HG02884 (cell line): Measurements from ENCODE around the gene ATG4D.
"Not testable (repeated sequence)": the region's sequence is repeated elsewhere in the genome, so short reads cannot be mapped to it uniquely, and the experiment has no call there.

Experiments
- ATAC-seq: cut with Tn5 transposase; IDR thresholded peaks from one replicate; pipeline ENCODE4 v1.9.1; 2021; ENCODE audit warnings: mild to moderate bottlenecking, moderate library complexity; ENCODE audit not compliant: unreplicated experiment

The ATG4D gene

DNA sequence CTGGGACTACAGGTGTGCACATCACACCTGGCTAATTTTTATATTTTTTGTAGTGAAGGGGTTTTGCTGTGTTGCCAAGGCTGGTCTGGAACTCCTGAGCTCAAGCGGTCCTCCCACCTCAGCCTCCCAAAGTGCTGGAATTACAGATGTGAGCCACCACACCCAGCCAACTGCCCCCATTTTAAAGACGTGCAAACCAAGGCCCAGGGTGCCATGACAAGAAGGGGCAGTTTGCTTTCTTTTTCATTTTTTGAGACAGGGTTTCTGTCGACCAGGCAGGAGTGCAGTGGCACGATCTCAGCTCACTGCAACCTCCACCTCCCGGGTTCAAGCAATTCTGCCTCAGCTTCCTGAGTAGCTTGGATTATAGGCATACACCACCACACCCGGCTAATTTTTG, 30.1 kb downstream of the ATG4D start:
- not testable (repeated sequence) for ATAC-seq

DNA sequence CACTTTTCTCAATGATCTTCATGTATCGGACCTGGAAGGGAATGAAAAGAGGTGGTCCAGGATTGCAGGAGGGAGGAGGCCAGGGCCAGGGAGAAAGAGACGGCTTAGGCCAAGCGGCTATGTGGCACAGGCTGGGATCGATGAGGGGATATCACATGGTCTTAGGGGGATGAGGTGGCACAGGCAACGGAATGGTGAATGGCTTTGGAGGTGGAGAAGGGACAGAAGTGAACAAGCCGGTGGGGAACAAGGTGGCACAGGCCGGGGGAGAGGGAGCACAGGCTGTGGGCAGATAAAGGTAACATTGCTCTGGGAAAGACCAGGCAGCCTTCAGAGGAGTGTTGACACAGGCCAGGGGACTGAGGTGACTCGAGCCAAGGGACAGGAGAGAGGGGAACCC, 30.8 kb downstream of the ATG4D start:
- no peak for ATAC-seq

DNA sequence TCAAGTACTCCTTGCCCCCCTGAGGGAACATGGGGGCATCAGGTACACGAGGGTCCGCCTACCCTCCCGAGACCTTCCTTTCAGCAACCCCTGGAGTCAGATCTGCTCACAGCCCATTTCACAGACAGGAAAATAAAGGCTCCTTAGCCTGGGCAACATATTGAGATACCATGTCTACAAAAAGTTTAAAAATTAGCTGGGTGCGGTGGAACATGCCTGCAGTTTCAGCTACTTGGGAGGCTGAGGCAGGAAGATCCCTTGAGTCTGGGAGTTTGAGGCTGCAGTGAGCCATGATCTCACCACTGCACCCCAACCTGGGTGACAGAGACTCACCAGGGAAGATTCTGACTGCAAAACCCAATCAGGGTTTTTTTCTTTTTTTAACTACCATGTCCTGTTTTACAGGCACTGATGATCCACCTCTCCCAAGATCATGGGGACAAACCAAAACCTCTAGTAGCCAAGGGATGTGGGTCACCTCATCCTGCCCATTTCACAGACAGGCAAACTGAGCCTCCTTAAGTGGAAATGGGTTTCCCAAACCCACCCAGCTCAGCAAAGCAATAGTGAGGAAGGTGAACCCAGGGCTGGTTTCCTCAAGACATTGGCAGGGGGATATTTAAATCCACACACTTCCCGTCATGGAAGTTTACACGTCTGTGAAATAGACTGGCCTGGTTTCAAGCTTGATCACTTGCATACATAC, 31.5 kb downstream of the ATG4D start:
- ATAC-seq: no peak

DNA sequence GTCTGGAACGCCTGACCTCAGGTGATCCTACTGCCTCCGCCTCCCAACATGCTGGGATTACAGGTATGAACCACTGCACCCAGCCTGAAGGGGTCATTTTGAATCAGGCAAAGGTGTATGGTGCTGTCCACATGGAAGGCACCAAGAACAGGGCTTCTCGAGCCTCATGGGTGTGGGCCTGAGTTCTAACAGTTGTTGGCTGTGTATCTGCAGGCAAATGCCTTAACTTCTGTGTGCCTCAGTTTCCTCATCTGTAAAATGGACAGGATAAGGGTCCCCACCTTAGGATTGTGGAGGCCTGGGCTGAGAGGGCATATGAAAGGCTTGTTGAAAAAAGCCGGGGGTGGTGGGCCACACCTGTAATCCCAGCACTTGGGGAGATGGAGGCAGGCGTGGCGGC, 34.2 kb downstream of the ATG4D start:
- no peak for ATAC-seq

DNA sequence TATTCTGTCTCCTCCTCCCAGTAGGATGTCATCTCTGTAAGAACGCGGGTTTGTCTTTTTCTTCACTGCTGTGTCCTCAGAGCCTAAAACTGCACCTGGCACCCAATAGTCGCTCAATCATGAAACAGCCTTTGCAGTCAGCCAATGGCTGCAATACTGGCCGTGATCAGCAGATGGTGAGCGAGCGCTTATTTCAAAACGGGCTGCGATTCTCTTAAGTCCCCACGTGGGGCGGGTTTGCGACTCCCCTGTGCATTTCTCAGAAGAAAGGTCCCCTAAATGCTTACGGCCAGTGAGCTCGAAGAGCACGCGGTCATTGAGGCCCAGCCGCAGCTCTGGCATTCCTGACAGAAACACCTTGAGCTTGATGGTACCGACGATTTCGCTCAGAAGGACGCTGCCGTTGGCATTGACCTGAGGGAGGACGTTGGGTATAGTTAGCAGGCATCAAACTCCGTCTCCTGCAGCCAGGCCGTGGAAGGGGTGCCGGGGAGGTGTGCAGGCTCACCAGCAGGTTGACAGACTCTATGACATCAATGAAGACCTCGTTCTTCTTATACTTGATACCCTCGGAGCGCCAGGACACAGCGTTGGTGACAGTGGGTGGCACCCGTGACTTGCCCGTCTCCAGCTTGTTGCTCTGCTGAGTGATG, 37.4 kb downstream of the ATG4D start:
- no peak for ATAC-seq

DNA sequence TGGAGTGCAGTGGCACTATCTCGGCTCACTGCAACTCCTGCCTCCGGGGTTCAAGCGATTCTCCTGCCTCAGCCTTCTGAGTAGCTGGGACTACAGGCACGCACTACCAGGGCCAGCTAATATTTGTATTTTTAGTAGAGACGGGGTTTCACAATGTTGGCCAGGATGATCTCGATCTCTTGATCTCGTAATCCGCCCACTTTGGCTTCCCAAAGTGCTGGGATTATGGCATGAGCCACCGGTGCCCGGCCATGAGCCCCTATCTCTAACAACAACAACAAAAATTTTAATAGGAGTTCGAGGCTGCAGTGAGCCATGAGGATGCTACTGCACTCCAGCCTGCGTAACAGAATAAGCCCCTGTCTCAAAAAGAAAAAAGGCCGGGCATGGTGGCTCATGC, 38.4 kb downstream of the ATG4D start:
- ATAC-seq: no peak

DNA sequence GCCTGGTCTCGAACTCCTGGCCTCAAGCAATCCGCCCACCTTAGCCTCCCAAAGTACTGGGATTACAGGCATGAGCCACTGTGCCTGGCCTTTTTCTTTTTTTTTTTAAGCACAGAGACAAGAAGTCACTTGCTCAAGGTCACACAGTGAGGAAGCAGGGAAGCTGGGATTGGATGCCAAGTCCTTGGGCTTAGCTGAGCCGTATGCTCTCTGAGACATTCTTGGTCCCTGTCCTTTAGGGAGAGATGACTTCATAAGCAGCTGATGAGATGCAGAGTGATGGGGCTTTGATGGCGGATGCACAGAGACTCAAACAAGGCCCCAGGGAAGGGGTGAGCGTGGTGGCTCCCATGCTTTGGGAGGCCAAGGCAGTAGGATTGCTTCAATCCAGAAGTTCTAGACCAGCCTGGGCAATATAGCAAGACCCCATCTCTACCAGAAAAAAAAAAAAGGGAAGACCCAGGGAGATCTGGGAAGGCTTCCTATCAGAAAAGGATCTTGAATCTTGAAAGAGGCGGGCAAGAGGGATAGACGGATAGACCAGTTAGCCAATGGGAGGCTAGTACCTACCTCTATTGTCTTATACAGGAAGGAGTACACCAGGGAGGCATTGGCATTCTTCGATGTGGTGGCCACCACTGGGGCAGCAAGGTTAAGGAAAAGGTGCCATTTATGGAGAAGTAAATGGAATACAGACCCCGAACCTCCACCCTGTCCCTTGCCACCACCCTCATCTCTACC, 39.5 kb downstream of the ATG4D start:
- no peak for ATAC-seq

DNA sequence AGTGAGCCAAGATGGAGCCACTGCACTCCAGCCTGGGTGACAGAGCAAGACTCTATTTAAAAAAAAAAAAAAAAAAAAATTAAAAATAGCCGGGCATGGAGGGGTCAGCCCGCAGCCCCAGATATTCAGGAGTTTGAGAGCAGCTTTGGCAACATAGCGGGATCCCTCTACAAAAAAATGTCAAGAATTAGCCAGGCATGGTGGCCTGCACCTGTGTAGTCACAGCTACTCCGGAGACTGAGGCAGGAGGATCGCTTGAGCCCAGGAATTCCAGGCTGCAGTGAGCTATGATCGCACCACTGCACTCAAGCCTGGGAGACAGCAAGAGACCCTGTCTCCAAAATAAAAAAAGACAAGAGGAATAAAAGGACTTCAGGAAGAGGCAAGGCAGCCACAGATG, 42.7 kb downstream of the ATG4D start:
- no peak for ATAC-seq

DNA sequence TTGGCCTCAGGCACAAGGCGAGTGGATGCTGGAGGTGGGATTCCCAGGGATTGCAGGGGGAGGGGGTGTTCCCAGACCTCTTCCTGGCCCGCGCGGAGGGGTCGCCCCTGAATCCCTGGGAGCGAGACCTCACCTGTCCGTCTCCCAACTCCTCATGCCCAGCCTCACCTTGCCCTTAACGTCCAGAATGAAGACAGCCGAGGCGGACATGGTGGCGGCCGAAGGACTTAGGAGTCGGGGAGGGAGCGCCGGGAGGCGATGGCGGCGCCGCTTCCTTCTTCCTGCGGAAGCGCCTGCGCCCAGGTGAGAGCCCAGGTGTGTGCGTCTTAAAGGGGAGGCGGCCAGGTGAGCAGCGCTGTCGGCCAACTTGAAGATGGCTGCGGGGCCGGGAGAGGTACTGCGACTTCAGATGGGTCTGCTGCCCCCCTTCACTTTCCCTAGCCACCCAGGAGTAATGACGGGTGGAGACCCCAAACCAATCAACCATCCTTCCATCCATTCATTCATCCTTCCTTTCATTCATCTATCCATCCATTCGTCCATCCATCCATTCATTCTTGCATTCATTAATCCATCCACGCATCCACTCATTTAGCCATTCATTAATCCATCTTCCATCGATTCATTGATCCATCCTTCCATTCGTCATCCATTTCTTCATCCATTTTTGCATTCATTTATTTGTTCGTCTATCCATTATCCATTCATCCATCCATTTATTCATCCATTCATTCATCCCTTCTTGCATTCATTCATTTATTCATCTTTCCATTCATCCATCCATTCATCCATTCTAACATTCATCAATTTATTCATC, 43.5 kb downstream of the ATG4D start, which contains the start of gene AP1M2:
TSS of gene AP1M2 (minus strand) at position 291 of the 817 bp plus-strand sequence. CDS start at position 210, 81 bp downstream.
- no peak for ATAC-seq

DNA sequence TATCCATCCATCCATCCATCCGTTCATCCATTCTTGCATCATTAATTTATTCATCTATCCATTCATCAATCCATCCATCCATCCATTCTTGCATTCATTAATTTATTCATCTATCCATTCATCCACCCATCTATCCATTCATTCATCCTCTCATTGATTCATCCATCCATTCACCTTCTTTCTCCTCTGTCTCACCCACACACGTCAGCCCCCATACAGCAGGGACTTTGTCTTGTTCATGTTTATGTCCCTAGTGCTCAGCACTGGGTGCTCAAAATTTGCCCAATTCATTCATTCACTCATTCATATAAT, 44.1 kb downstream of the ATG4D start:
- ATAC-seq: no peak

DNA sequence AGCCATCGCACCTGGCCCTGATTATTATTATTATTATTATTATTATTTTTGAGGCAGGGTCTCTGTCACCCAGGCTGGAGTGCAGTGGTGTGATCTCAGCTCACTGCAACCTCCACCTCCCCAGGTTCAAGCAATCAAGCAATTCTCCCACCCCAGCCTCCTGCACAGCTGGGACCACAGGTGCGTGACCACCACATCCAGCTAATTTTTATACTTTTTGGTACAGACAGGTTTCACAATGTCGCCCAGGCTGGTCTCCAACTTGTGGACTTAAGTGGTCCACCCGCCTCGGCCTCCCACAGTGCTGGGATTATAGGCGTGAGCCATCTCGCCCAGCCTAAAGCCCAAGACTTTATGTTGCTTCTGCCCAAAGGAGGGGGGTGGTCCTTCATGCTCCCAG, 49.4 kb downstream of the ATG4D start:
- no peak for ATAC-seq

DNA sequence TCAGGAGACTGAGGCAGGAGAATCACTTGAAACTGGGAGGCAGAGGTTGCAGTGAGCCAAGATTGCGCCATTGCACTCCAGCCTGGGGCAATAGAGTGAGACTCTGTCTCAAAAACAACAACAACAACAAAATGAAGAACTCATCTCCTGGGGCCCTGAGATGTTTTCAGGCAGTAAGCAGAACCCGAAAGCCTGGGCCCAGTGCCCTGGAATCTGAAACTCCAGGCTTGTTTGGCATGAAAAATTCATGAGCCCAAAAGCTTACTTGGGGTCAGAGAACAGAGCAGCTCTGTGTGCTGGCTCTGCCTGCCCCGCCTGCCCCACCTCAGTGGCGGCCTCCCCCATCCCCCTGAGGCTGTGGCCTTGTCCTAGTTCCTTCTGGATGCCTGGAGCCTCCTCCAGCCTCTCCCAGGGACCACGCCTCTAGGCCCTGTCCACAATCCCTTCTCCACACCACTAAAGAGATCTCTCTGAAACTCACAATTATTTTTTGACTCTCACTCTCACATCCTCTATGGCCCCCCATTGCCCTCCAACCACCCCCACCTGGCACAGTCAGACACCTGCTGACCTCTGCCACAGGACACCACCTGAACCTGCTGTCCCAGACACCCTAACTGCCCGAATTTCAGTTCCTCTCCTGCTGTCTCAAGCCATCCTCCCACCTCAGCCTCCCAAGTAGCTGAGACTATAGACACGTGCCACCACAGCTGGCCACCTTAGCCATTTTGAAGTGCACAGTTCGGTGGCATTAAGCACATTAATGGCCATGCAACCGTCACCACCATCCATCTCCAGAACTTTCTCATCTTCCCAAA, 50.3 kb downstream of the ATG4D start:
- no peak for ATAC-seq

DNA sequence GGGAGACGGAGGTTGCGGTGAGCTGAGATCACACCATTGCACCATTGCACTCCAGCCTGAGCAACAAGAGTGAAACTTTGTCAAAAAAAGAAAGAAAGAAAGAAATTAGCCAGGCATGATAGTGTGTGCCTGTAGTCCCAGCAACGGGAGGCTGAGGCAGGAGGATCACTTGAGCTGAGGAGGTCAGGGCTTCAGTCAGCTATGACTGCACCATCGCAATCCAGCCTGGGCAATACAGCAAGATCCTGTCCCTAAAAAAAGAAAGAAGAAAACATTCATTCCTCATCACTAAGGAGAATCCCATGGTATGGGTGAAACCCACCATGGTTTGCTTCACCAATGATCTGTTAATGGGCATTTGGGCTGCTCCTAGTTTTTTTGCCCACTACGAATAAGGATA, 56.4 kb downstream of the ATG4D start:
- no peak for ATAC-seq

DNA sequence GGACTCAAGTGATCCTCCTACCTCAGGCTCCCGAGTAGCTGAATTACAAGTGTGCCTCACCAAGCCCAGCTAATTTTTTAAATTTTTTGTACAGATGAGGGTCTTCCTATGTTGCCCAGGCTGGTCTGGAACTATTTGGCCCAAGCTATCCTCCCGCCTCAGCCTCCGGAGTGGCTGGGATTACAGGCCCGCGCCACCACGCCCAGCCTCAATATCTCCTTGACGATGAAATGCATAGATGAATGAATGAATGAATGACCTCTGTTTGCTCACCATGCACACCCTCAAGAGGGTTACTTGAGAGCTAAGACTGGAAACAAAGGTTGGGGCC, 58.3 kb downstream of the ATG4D start:
- ATAC-seq: no peak

DNA sequence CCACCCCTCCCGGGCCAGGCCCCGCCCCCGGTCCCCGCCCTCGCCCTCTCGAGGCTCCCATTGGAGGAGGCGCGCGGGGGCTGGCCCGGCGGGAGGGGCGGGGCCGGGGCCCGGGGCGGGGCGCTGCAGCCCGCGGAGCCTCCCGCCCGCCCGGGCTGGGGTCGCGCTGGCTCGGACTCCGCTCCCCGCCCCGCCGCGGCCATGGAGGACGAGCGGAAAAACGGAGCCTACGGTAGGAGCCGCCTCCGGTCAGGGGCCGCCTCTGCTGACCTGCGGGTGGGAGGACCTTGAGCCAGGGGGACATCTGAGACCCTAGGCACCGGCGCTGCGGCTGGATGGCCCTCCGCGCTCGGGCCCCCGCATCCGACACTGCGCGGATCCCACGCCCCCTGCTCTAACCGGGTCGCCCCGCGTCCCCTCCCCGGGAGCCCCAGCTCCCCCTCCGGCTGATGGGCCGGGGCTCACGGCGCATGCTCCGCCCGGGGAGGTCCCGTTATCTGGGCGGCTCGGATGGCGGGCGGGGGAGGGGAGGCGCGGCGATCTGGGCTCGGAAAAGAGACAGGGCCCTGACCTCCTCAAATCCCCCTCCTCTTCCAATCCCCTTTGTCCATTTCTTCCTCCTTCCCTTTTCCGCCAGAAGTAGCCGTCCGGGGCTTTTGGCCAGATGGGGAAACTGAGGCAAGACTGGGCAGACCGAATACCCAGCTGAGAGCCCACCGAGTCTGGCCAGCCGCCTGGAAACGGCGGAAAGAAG, 58.8 kb downstream of the ATG4D start:
- peak; percentile 54 for ATAC-seq
